Measurements from ENCODE around the gene RPL35.

The RPL35 gene

GRCh38 chr9:124885551-124885950 is 23.8 kb upstream of the RPL35 start:
- no peak for DNase-seq (ENCODE audit: low spot score)

GRCh38 chr9:124884376-124884775 is 22.6 kb upstream of the RPL35 start:
- TF ChIP-seq CTCF (IDR thresholded peaks at IDR 0.05; ENCODE audit: extremely low read depth, insufficient read depth, missing control alignments): no peak
- DNase-seq (ENCODE audit: low spot score): no peak
- in situ Hi-C loops (cut with MboI; ENCODE audit: low pct_unique_long_range_greater_than_20kb, low sequenced_read_pairs, unreplicated experiment): no loop called here

More at GRCh38 chr9:124885551-124885950, 23.8 kb upstream of the RPL35 start:
- no peak for TF ChIP-seq CTCF (IDR thresholded peaks at IDR 0.05; ENCODE audit: extremely low read depth, insufficient read depth, missing control alignments)
- in situ Hi-C loops (cut with MboI; ENCODE audit: low pct_unique_long_range_greater_than_20kb, low sequenced_read_pairs, unreplicated experiment): no loop called here

- in situ Hi-C loops (cut with MboI; ENCODE audit: low pct_unique_long_range_greater_than_20kb, low sequenced_read_pairs, unreplicated experiment): no loop called here
- no peak for DNase-seq (ENCODE audit: low spot score)
- TF ChIP-seq CTCF (IDR thresholded peaks at IDR 0.05; ENCODE audit: extremely low read depth, insufficient read depth, missing control alignments): no peak
These were observed 20.5 kb upstream of the RPL35 start for GRCh38 chr9:124882231-124882630.

- in situ Hi-C loops (cut with MboI; ENCODE audit: low pct_unique_long_range_greater_than_20kb, low sequenced_read_pairs, unreplicated experiment): no loop called here
- no peak for DNase-seq (ENCODE audit: low spot score)
These were observed 19.5 kb upstream of the RPL35 start for GRCh38 chr9:124881138-124881743.

GRCh38 chr9:124880501-124880900 is 18.7 kb upstream of the RPL35 start:
- in situ Hi-C loops (cut with MboI; ENCODE audit: low pct_unique_long_range_greater_than_20kb, low sequenced_read_pairs, unreplicated experiment): no loop called here
- no peak for DNase-seq (ENCODE audit: low spot score)
- no peak for TF ChIP-seq CTCF (IDR thresholded peaks at IDR 0.05; ENCODE audit: extremely low read depth, insufficient read depth, missing control alignments)

More at GRCh38 chr9:124881138-124881743, 19.5 kb upstream of the RPL35 start:
- TF ChIP-seq CTCF (IDR thresholded peaks at IDR 0.05; ENCODE audit: extremely low read depth, insufficient read depth, missing control alignments): no peak

- in situ Hi-C loops (cut with MboI; ENCODE audit: low pct_unique_long_range_greater_than_20kb, low sequenced_read_pairs, unreplicated experiment): no loop called here
- no peak for DNase-seq (ENCODE audit: low spot score)
- no peak for TF ChIP-seq CTCF (IDR thresholded peaks at IDR 0.05; ENCODE audit: extremely low read depth, insufficient read depth, missing control alignments)
These were observed 17.5 kb upstream of the RPL35 start for GRCh38 chr9:124879226-124879625.

Measured in GM13977 (cell line).